Liver (tissue), 3 donors: ENCODE results near the gene PPP2R5C.

Experiments used
- EGR1 ChIP-seq, 2 donors: IDR thresholded peaks; 2 replicates each; pipeline ENCODE4 v1.6.1; 2016 to 2018; ENCODE audit warnings: antibody characterized with exemption in 2 of 2, low read depth in 2 of 2
- FOXA1 ChIP-seq: IDR thresholded peaks from 2 replicates; pipeline ENCODE4 v1.6.1; 2016; ENCODE audit warnings: antibody characterized with exemption
- GABPA ChIP-seq, 2 donors: IDR thresholded peaks in 1 of 2; conservative IDR thresholded peaks in 1 of 2; 2 replicates each; pipeline ENCODE4 v1.6.1; 2016; ENCODE audit warnings: antibody characterized with exemption in 2 of 2, mild to moderate bottlenecking in 1 of 2, moderate library complexity in 1 of 2
- JUND ChIP-seq, 2 donors: IDR thresholded peaks; 2 replicates each; pipeline ENCODE4 v1.6.1; 2016; ENCODE audit warnings: antibody characterized with exemption in 2 of 2
- NR2F2 ChIP-seq: IDR thresholded peaks from 2 replicates; pipeline ENCODE4 v1.6.1; 2016; ENCODE audit warnings: antibody characterized with exemption
- RAD21 ChIP-seq, 2 donors: IDR thresholded peaks; 2 replicates each; pipeline ENCODE4 v1.6.1; 2016; ENCODE audit warnings: antibody characterized with exemption in 2 of 2, mild to moderate bottlenecking in 2 of 2
- SP1 ChIP-seq: IDR thresholded peaks from 2 replicates; pipeline ENCODE4 v1.6.1; 2018; ENCODE audit warnings: antibody characterized with exemption, mild to moderate bottlenecking
- TAF1 ChIP-seq: conservative IDR thresholded peaks from 2 replicates; pipeline ENCODE4 v1.6.1; 2016; ENCODE audit warnings: antibody characterized with exemption, mild to moderate bottlenecking
- YY1 ChIP-seq: IDR thresholded peaks from 2 replicates; pipeline ENCODE4 v1.6.1; 2016; ENCODE audit warnings: antibody characterized with exemption, mild to moderate bottlenecking
- TF ChIP-seq, protein P1 (sequence below): fragments of 150-350 bp; IDR thresholded peaks from 2 replicates; pipeline ENCODE4 v1.5.1; 2017; ENCODE audit warnings: improper control_type of control experiment, low read depth, low read length; ENCODE audit not compliant: missing input control
- TF ChIP-seq, protein P2 (sequence below): IDR thresholded peaks from 2 replicates; pipeline ENCODE4 v1.6.1; 2016; ENCODE audit warnings: antibody characterized with exemption
- TF ChIP-seq, protein P3 (sequence below): IDR thresholded peaks from 2 replicates; pipeline ENCODE4 v1.6.1; 2016; ENCODE audit warnings: antibody characterized with exemption, mild to moderate bottlenecking
- donor health status: healthy.
- donor health status: healthy.

DNA sequence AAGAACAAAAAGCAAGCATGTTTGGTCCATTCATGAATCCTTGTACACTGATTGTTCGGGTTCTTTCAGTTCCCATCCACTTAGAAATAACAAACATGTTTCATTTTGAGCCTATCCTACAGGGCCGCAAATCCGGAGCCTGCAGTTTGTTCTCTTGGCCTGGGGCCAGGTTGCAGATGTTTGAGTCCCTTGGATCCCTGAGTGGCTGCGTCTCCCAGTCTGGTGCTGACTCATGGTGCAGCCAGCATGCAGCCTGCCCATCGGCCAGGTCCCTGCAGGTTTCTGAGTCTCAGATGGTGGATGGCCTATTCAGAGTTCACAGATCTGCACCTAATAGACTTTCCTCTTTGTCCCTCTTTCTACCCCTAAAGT lies 201.0 kb downstream of the PPP2R5C start:
- TF ChIP-seq, protein P1, sequence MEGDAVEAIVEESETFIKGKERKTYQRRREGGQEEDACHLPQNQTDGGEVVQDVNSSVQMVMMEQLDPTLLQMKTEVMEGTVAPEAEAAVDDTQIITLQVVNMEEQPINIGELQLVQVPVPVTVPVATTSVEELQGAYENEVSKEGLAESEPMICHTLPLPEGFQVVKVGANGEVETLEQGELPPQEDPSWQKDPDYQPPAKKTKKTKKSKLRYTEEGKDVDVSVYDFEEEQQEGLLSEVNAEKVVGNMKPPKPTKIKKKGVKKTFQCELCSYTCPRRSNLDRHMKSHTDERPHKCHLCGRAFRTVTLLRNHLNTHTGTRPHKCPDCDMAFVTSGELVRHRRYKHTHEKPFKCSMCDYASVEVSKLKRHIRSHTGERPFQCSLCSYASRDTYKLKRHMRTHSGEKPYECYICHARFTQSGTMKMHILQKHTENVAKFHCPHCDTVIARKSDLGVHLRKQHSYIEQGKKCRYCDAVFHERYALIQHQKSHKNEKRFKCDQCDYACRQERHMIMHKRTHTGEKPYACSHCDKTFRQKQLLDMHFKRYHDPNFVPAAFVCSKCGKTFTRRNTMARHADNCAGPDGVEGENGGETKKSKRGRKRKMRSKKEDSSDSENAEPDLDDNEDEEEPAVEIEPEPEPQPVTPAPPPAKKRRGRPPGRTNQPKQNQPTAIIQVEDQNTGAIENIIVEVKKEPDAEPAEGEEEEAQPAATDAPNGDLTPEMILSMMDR, result no peak
- TF ChIP-seq, protein P2, sequence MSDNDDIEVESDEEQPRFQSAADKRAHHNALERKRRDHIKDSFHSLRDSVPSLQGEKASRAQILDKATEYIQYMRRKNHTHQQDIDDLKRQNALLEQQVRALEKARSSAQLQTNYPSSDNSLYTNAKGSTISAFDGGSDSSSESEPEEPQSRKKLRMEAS, result no peak
- TF ChIP-seq GABPA (IDR thresholded peaks at IDR 0.05 in 1 of 2, conservative IDR thresholded peaks at IDR 0.05 in 1 of 2), result no peak
- no peak for TF ChIP-seq YY1
- TF ChIP-seq NR2F2, result no peak
- TF ChIP-seq RAD21 (IDR thresholded peaks at IDR 0.05), result no peak
- TF ChIP-seq, protein P3, sequence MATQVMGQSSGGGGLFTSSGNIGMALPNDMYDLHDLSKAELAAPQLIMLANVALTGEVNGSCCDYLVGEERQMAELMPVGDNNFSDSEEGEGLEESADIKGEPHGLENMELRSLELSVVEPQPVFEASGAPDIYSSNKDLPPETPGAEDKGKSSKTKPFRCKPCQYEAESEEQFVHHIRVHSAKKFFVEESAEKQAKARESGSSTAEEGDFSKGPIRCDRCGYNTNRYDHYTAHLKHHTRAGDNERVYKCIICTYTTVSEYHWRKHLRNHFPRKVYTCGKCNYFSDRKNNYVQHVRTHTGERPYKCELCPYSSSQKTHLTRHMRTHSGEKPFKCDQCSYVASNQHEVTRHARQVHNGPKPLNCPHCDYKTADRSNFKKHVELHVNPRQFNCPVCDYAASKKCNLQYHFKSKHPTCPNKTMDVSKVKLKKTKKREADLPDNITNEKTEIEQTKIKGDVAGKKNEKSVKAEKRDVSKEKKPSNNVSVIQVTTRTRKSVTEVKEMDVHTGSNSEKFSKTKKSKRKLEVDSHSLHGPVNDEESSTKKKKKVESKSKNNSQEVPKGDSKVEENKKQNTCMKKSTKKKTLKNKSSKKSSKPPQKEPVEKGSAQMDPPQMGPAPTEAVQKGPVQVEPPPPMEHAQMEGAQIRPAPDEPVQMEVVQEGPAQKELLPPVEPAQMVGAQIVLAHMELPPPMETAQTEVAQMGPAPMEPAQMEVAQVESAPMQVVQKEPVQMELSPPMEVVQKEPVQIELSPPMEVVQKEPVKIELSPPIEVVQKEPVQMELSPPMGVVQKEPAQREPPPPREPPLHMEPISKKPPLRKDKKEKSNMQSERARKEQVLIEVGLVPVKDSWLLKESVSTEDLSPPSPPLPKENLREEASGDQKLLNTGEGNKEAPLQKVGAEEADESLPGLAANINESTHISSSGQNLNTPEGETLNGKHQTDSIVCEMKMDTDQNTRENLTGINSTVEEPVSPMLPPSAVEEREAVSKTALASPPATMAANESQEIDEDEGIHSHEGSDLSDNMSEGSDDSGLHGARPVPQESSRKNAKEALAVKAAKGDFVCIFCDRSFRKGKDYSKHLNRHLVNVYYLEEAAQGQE, result no peak
- TF ChIP-seq TAF1, result no peak
- no peak for TF ChIP-seq EGR1 (IDR thresholded peaks at IDR 0.05; ENCODE audit: low read depth in 2 of 2)
- no peak for TF ChIP-seq JUND (IDR thresholded peaks at IDR 0.05)
- TF ChIP-seq SP1, result no peak
- no peak for TF ChIP-seq FOXA1
